Ammon's horn (tissue), 1 donor: ENCODE data around the gene NCOA3.
"Not testable (repeated sequence)": the region's sequence is repeated elsewhere in the genome, so short reads cannot be mapped to it uniquely, and the experiment has no call there.

ENCODE experiments used
- DNase-seq: peaks from one replicate; pipeline ENCODE4 v3.0.0-alpha.2; 2016; ENCODE audit warnings: low spot score

Gene NCOA3

GRCh38 chr20:47501482-47502270, at the start of gene NCOA3:
Gene NCOA3, plus strand, starts transcription at chr20:47501887. Its CDS starts 120,361 bp downstream, at chr20:47622248.
- peak; percentile 94 for DNase-seq

GRCh38 chr20:47452736-47453161, 48.9 kb upstream of the NCOA3 start:
- no peak for DNase-seq

GRCh38 chr20:47453167-47453782, 48.4 kb upstream of the NCOA3 start:
- no peak for DNase-seq

DNA sequence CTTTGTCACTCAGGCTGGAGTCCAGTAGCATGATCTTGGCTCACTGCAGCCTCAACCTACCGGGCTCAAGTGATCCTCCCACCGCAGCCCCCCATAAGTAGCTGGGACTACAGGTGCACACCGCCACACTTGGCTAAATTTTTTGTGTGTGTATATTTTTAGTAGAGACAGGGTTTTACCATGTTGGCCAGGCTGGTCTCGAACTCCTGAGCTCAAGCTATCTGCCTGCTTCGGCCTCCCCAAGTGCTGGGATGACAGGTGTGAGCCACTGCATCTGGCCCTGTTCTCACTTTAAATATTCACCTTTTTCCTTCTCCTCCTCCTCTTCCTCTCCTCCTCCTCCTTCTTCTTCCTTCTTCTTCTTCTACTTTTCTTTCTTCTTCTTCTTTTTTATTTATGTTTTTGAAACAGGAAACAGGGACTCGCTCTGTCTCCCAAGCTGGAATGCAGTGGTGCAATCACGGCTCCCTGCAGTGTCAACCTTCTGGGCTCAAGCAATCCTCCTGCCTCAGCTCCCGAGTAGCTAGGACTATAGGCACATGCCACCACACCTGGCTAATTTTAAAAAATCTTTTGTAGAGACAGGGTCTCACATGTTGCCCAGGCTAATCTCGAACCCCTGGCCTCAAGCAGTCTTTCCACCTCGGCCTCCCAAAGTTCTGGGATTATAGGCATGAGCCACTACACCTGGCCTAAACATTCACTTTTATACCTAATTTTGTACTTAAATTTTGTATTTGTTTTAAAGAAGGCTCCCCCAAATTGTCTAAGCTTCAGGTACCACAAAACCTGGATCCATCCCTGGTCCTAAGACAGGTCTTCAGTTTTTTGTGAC, 47.2 kb upstream of the NCOA3 start:
- no peak for DNase-seq

DNA sequence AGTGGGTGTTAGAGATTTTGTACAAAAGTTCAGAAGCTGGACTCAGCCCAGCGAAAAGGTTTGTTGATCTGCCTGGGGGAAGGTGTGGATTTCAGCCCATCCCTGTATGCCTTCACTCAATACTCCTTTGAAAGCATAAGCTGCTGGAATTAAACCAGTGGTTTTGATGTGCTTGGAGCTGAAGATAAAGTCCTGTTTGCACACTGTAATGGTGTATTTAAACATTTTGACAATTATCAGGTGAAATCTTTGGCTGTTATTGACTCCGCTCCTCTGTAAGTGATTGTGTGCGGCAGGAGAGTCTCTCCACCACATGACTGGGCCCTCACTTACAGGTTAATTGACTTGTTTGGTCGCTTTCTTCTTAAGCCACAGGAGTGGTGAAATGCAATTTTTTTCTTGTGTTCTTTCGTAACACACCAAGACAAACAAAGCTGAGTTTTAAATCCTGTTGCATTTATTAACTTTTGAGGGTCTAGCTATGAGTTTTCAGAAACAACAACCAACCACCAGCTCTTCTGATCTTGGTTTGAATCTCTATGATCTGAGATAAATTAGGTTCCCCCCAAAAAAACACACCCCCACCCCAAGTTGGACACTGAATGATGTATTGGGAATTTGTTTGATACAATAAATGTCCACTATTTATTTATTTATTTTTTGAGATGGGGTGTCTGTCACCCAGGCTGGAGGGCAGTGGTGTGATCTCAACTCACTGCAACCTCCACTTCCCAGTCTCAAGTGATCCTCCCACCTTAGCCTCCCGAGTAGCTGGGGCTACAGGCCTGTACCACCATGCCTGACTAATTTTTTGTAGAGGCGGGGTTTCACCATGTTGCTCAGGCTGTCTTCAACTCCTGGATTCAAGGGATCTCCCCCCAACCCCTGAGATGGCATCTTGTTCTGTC, 46.3 kb upstream of the NCOA3 start:
- no peak for DNase-seq

DNA sequence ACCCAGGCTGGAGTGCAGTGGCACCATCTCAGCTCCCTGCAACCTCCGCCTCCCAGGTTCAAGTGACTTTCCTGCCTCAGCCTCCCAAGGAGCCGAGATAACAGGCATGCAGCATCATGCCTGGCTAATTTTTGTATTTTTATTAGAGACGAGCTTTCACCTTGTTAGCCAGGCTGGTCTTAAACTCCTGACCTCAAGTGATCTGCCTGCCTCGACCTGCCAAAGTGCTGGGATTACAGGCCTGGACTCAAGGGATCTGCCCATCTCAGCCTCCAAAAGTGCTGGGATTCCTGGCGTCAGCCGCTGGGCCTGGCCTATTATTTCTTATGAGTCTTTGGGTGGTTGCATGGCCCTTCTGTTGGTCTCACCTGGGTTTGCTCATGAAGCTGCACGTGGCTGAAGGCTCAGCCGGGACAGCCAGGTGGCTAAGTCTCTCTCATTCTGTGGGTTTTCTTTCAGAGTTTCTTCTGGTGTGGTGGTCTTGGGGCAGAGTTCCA, 45.6 kb upstream of the NCOA3 start:
- no peak for DNase-seq

GRCh38 chr20:47456952-47457724, 44.5 kb upstream of the NCOA3 start:
- no peak for DNase-seq

DNA sequence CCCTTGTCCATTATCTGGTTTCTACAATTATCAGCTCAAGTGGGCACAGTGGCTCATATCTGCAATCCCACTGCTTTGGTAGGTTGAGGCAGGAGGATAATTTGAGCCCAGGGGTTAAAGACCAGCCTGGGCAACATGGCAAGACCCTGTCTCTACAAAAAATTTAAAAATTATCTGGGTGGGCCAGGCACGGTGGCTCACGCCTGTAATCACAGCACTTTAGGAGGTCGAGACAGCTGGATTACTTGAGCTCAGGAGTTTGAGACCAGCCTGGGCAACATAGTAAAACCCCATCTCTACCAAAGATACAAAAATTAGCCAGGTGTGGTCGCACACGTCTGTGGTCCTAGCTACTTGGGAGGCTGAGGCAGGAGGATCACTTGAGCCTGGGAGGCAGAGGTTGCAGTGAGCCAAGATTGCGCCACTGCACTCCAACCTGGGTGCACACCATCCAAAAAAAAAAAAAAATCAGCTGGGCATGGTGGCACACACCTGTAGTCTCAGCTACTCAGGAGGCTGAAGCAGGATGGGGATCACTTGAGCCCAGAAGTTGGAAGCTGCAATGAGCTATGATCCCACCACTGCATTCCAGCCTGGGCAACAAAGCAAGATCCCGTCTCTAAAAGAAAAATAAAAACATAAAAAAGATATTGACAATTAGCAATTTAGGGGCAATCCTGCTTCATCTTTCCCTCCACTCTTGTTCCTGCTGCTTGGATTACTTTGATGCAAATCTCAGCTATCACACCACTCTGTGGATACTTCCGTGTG, 43.2 kb upstream of the NCOA3 start:
- not testable (repeated sequence) for DNase-seq

GRCh38 chr20:47459344-47460073, 42.2 kb upstream of the NCOA3 start:
- no peak for DNase-seq

GRCh38 chr20:47460761-47461112, 41.0 kb upstream of the NCOA3 start:
- not testable (repeated sequence) for DNase-seq

DNA sequence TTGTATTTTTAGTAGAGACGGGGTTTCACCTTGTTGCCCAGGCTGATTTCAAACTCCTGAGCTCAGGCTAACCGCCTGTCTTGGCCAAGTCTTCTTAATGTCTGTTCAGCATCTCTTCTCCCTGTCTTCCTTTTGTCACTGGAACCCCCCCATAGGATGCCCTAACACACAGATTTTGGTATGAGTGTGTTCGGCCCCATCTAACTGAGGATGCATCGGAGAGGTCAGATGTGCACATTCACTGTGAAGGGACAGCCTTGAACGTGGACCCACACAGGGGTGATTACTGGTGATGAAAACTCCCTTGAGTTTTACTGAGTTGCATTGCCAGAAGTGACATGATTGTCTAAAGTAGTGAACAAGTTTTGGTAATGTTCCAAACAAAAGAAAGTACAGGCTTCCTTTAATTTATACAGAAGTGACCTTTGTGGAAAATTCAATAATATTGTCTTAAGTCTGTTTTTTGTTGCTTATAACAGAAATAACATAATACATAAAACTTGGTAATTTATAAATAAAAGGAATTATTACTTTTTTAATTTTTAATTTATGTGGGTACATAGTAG, 40.5 kb upstream of the NCOA3 start:
- no peak for DNase-seq

- DNase-seq = not testable (repeated sequence)
Measured at GRCh38 chr20:47461906-47462305, 39.8 kb upstream of the NCOA3 start.

GRCh38 chr20:47464380-47465101, 37.1 kb upstream of the NCOA3 start:
- DNase-seq = peak; percentile 56

GRCh38 chr20:47465335-47466090, 36.2 kb upstream of the NCOA3 start:
- DNase-seq = no peak

DNA sequence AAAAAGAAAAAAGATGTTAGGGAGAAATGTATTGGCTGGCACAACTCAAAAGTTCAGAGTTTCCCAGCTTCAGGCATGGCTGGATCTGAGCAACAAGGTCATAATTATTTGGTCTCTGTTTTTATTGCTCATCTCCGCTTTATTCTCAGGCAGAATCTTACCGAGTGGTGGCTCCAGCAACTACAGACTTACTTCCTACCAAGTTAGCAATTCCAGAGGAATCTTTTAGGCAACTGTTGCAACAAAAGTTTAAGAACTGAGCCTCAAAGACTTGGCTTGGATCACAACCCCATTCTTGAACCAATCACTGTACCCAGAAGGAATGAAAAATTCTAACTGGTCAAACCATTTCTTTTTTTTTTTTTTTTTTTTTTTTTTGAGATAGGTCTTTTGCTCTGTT, 35.5 kb upstream of the NCOA3 start:
- DNase-seq = no peak

DNA sequence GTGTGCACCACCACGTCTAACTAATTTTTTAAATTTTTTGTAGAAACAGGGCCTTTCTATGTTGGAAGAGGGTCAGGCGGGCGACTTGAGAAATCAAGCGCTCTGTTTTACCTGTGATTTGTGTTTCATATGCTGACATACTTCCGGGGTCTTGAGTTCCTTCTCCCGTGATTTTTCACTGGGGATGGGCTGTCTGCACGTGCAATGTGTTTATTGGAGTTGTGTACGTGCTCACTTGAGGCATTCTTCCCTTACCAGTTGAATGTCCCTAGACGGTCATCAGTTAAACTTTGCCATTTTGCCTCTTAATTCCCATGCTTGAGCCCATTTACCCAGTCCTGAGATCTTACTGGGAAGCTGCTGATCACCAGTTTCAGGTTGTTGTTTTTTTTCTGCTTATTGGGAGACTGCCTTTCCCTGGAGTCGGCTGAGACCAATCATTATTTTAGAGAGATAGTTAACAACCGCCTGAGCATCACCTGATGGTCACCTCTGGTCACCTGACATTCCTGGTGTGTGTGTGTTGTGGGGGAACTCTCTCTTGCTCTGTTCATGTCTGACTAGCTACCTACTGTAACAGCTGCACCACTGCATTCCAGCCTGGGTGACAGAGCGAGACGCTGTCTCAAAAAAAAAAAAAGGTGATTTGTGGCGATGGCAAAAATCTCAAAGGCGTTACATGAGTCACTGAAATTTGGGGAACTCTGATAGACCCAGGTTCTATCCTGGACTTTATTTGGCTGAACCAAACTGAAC, 34.8 kb upstream of the NCOA3 start:
- DNase-seq = no peak
